SK-N-MC (cell line): Measurements from ENCODE around the gene TNK2.
"Not testable (repeated sequence)": the region's sequence is repeated elsewhere in the genome, so short reads cannot be mapped to it uniquely, and the experiment has no call there.

Experiments used
- EZH2 ChIP-seq: fragments of 200-600 bp; sonication (generic); IDR thresholded peaks from one replicate; pipeline ENCODE4 v1.6.1; 2017; ENCODE audit warnings: antibody characterized with exemption
- POLR2AphosphoS5 ChIP-seq: IDR thresholded peaks from 2 replicates; pipeline ENCODE4 v1.6.1; 2012; ENCODE audit warnings: mild to moderate bottlenecking, low read depth, low read length, borderline replicate concordance

GRCh38 chr3:195939526-195940470 is 31.4 kb upstream of the TNK2 start:
- not testable (repeated sequence) for TF ChIP-seq POLR2AphosphoS5, EZH2
